GM10248 (cell line): ENCODE measurements around the gene DYRK1B.

ENCODE experiments used
- CTCF ChIA-PET: fragments of 300-600 bp; sonication (Branson Sonifier 250); formaldehyde crosslinking; extraction: SDS; loops from one replicate; lab custom pipeline; 2021; ENCODE audit warnings: antibody characterized with exemption; lab: Yijun Ruan, JAX
- POLR2A ChIA-PET: fragments of 350-650 bp; sonication (Branson Sonifier 250); formaldehyde crosslinking; extraction: SDS; loops from one replicate; lab custom pipeline; 2020; ENCODE audit warnings: antibody characterized with exemption; lab: Yijun Ruan, JAX
- DNase-seq: peaks from one replicate; pipeline ENCODE4 v3.0.0; 2012; ENCODE audit errors: extremely low spot score
- TF ChIP-seq, protein P1 (sequence below): IDR thresholded peaks from 2 replicates; pipeline ENCODE4 v1.5.1; 2012; ENCODE audit warnings: mild to moderate bottlenecking, low read depth; ENCODE audit errors: extremely low read depth, missing control alignments, control extremely low read depth

DYRK1B gene

DNA sequence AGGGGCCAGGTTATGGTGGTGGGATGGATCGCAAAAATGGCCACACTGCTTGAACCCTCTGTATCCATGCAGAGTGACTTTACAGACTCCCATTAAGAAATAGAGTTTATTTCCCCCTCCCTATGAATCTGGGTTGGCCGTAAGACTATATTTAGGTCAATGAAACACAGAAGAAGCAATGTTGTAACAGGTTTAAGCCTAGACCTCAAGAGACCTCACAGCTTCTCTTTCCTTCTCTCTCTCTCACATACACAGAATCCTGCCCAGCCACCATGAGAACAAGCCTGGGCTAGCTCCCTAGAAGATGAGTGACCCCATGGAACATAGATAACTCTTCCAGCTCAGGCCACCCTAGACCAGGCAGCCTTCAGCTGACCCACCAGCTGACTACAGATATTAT is 33.2 kb upstream of the DYRK1B start:
- TF ChIP-seq, protein P1, sequence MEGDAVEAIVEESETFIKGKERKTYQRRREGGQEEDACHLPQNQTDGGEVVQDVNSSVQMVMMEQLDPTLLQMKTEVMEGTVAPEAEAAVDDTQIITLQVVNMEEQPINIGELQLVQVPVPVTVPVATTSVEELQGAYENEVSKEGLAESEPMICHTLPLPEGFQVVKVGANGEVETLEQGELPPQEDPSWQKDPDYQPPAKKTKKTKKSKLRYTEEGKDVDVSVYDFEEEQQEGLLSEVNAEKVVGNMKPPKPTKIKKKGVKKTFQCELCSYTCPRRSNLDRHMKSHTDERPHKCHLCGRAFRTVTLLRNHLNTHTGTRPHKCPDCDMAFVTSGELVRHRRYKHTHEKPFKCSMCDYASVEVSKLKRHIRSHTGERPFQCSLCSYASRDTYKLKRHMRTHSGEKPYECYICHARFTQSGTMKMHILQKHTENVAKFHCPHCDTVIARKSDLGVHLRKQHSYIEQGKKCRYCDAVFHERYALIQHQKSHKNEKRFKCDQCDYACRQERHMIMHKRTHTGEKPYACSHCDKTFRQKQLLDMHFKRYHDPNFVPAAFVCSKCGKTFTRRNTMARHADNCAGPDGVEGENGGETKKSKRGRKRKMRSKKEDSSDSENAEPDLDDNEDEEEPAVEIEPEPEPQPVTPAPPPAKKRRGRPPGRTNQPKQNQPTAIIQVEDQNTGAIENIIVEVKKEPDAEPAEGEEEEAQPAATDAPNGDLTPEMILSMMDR = no peak
- no peak for DNase-seq
- CTCF ChIA-PET = interaction anchor here (1.3 kb wide), 1 partner anchor 12 kb away, joined by 3 read pairs; no protein-coding TSS in a partner anchor
- POLR2A ChIA-PET = no interaction called here

DNA sequence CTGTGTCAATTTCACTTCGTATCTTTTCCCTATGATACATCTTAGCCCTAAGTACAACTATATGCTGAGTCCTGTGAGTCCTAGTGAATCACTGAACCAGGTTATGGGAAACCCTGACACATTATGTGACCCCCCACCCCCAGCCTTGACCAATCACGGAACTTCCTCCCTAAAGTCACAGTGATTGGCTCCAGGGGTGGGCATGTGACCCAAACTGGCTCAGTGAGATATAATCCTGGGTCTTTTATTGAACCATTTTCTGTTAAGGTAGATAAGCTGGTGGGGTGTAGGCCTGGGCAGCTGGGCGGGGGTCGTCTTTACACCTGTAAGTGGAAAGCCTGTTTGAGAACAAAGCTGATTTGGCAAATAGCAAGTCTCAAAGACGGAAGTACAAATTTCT is 32.0 kb upstream of the DYRK1B start:
- no peak for DNase-seq
- POLR2A ChIA-PET = no interaction called here
- CTCF ChIA-PET = interaction anchor here (1.3 kb wide), 1 partner anchor 11 kb away, joined by 3 read pairs; no protein-coding TSS in a partner anchor
- TF ChIP-seq, protein P1 = no peak

DNA sequence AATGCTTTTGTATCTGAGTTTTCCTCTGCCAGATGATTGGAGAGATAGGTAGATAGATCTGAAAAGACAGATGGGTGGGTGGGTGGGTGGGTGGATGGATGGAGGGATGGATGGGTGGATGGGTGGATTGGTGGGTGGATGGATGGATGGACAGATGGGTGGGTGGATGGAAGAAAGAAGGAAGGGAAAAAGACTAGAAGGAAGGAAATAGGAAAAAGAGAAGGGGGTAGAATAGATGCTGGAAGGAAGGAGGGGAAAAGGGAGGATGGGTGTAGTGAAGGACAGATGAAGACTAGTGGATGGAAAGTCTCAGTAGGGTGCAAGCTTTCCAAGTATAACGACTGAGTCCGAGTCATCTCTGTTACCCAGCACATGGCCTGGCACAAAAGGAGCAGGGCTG is 31.2 kb upstream of the DYRK1B start:
- CTCF ChIA-PET = no interaction called here
- POLR2A ChIA-PET = no interaction called here

GRCh38 chr19:39864118-39864517 is 30.2 kb upstream of the DYRK1B start:
- DNase-seq = no peak
- ChIA-PET CTCF (no interaction called here), POLR2A (no interaction called here)
- TF ChIP-seq, protein P1 = no peak

More for the DNA sequence above, 31.2 kb upstream of the DYRK1B start:
- no peak for DNase-seq
- TF ChIP-seq, protein P1 = no peak

- TF ChIP-seq, protein P1 = no peak
- DNase-seq = no peak
- ChIA-PET CTCF (no interaction called here), POLR2A (no interaction called here)
These were observed 24.6 kb upstream of the DYRK1B start for GRCh38 chr19:39858541-39858940.

GRCh38 chr19:39852882-39853281 is 18.9 kb upstream of the DYRK1B start:
- no peak for DNase-seq
- POLR2A ChIA-PET = interaction anchor here (0.7 kb wide), 1 partner anchor 1804 kb away, joined by 6 read pairs; no protein-coding TSS in a partner anchor
- TF ChIP-seq, protein P1 = no peak
- CTCF ChIA-PET = no interaction called here
